Activated naive CD4-positive, alpha-beta T cell treated with Interleukin-2 at 50 U/mL for 16 hours (primary cell): ENCODE measurements around the gene CLBA1.
A peak's percentile ranks its signal among the peaks of the same experiment; 100 is the strongest.

Experiments used
- DNase-seq: peaks from one replicate; pipeline ENCODE4 v3.0.0-alpha.2; 2020

CLBA1 gene

DNA sequence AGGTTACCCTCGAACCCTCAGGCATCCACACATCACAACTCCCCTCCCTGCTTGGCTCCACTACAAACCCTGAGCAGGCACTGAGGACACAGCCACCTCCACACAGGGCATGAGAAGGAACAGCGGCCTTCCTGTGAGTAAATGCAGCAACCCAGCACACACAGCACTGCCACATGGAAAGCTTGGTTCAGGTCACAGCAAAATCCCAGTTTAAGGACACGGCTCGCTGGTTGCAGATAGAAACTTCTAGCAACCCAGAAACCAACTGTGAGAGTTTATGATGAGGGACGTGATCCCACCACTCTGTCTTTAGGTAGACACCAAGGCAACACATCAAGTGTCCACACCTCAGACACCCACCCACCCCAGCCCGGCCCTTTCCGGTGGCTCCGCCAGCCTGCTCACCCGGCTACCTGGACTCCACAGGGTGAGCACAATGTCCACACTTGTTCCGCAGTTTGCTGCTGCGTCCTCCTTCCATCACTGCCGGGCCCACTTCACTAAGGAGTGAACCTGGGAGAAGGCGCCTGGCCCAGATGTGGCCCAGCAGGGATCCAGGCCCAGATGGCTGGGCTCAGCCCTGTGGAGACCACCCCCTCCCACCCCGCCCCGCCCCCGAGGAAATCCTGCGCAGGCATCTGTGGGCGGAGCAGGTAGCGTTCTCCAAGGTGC, 22.1 kb downstream of the CLBA1 start:
- no peak for DNase-seq

DNA sequence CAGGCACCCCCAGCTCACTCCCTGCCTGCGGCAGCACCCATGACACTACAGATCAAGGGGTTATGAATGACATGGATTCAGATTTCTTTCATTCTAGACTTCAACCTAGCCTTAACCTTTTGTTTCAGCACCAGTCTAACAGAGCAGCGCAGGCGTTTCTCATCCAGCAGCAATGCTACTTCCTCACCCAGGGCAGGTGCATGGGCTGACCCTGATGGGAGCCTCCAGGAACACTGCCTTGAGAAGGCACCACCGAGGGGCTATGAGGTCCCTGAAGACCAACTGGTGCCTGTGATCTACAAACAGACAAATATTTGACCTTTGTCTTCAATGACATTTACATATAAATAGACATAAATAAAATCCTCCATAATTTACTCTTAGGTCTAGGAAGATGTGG, 24.5 kb downstream of the CLBA1 start:
- DNase-seq, result no peak

DNA sequence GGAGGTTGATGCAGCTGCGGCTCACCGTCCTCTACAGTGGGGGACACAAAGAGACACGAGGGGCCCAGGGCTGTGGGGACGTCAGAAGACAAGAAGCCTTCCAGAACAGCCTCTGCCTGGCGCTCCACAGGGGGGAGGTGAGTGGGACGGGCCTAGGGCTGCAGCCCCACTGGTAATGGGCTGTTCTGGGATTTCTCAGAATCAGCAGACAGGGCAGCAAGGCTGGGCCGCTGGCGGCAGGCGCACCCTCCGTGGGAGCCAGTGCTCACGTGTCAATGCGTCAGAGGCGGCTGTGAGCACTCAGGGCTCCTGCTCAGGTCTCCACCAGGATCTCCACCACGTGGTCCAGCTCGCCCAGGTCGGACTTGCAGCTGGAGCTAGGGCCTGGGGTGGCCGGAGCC, 25.3 kb downstream of the CLBA1 start:
- DNase-seq, result no peak

DNA sequence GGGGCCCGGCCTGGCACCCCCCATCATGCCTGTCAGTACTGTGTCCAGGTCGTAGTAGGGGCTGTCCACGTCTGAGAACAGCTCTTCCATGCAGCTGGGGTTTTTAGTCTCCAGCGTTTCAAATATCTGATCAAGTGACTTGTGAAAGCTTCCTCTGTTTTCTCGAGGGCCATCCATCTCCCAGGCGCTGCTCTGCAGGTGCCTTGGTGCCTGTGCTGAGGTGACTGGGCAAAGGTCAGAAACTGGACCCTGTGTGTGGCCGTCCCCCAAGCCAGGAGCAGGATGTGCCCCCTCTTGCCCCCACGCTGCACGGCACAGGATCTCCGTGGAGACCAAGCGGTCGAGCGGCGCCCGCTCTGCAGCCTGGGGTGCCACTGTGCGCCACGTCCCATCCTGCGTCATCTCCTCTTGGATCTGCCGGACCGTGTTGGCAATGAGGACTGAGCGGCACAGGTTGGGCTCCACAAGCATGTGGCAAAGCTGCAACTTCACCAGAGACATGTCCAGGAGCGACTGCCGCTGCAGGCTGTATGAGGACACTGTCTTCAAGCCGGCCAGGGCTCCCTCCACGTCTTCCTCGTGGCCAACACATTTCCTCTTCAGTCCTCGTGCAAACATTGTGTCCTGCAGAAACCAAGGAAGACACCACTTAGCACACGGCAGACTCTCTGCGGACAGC, 25.9 kb downstream of the CLBA1 start:
- no peak for DNase-seq

DNA sequence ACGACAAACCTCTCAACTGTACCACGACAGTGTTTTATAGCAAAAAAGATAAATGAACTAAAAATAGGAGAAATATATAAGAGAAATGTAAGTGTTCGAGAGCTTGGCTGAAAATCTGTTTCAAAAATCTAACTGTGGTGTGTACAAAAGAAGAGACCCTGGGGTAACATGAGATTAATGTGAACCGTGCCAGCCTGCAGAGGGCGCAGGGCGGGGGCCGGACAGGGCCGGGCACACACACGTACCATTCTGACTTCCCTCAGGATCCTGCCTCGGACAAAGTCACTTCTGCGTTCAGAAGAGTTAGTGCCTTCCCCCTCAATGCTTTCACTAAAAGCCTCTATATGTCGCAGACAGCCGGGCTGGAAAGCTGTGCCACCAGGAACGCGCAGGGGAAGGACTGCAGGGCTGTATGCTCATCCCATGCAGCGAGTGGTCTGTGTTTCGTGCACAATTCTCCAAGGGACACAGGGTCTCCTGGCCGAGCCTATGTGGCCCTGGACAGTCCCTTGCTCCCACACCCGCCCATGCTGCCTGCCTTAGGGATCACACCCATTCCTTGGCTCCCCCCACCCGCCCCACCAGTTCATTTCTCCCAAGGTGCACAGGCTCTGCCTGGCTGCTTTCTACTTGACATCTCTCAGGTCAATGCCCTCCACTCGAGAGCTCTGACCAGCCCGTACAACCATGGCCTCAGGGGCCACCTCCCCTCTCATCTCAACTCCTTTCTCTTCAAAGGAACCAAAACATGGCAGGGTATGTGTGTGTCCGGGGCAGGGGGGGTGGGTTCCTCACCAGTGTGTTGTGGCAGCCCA, 26.8 kb downstream of the CLBA1 start:
- no peak for DNase-seq

DNA sequence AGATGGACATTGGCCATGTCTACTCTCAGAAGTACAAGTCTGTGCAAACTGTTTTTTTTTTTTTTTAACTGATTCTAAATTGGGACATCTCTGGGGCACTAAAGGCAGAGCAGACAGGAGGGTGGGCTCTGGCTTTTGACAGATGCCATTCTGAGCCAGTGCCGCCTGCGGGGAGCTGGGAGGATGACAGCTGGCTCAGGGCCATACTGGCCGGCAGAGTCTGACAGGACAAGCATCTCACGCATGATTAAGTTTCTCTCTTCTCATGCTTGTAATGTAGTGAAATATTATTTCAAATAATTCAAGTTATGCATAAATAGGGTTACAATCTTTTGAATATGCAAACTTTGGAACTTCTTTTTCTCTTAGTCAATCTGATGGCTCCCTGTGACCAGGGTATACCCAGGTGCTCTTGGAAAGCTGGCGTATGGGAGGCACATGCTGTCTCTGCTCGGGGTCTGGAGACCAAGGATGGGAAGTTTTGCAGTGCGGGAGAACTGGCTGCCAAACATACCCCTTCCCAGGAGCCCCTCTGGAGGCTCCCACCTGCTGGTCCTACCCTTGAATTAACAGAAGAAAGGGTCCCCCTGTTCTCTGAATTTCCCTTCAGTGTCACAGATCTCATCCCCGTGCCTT, 27.7 kb downstream of the CLBA1 start:
- DNase-seq, result no peak

DNA sequence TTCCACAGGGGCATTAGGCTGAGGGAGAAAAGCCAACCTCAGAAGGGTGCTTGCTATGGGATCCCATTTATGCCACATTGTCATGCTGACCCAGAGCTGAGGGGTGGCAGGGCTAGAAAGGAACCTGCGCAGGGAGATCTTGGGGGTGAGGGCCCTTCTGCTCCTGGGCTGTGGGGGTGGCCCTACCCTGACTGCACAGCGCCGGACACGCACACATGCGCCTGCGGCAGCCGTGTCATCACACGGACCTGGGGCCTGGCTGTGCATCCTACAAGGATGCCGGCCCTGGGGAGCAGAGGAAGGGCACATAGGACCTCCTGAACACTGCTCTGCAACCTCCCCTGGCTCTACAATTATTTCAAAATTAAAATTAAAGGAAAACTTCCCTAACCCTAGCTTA, 28.4 kb downstream of the CLBA1 start:
- DNase-seq, result no peak

DNA sequence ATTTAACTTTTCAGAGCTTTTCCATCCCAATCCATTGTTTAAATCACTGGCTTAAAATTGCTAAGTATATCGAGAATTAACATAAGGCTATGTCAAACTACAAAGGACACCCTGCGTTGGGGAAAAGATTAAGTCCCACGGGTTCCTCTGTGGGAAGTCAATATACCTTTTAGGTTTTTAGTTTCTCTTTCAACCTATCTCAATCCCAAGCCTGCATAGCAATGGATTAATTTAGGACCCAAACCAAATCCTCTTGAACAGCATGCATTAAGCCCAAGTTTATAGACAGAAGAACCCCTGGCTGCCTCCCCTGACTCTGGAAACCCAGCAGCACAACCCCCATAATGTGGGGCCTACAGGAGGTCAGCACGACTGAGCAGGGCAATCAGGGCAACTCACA, 29.0 kb downstream of the CLBA1 start:
- no peak for DNase-seq

DNA sequence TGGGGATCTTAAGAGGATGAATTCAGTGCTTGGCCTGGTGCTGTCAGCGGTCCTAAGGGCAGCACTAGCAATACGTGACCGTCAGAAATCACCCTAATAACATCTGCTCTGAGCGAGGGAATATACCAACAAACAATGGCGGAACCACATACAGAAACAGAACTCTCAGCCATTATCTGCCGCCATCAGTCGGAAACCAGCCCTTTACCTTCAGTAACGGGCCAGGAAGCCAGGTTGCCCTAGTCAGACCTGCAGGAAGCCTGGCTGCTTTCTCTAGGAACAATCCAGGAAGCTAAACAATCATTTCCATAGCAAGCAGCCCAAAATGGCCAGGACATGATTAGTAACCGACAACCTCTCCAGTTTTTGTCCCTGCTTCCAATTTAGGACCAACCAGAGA, 29.7 kb downstream of the CLBA1 start:
- DNase-seq, result no peak

DNA sequence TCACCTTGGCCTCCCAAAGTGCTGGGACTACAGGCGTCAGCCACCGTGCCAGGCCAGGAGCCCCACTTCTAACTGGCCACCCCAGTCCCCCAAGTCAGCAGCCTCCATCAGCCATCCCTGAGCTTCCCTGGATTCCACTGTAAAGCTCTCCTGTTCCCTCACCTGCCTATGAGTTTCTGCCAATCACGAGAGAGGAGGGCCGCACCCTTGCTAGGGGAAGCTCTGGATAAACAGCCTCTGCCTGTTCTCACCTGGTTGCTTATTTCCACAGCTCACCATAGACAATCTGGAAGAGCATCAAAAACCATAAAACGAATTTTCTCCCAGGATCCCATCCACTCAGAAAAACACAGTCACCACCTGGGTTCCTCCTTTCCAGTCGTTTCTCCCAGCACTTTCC, 30.3 kb downstream of the CLBA1 start:
- DNase-seq, result no peak

DNA sequence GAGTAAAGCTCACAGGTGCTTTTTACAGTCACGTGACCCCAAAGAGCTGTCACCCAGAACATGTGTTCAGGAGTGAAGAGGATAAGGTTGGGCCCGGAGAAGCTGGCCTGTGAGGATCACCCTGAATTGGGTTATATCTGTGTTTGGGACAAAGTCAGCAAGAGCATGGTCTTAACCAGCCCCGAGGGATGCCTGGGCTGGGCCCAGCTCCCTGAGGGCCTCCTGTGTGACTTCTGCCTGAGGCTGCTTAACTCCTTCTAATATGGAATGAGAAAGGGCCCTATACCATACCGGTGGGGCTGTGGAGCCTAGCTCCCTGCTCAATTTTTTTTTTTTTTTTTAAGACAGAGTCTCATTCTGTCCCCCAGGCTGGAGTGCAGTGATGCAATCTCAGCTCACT, 32.8 kb downstream of the CLBA1 start:
- DNase-seq, result no peak

DNA sequence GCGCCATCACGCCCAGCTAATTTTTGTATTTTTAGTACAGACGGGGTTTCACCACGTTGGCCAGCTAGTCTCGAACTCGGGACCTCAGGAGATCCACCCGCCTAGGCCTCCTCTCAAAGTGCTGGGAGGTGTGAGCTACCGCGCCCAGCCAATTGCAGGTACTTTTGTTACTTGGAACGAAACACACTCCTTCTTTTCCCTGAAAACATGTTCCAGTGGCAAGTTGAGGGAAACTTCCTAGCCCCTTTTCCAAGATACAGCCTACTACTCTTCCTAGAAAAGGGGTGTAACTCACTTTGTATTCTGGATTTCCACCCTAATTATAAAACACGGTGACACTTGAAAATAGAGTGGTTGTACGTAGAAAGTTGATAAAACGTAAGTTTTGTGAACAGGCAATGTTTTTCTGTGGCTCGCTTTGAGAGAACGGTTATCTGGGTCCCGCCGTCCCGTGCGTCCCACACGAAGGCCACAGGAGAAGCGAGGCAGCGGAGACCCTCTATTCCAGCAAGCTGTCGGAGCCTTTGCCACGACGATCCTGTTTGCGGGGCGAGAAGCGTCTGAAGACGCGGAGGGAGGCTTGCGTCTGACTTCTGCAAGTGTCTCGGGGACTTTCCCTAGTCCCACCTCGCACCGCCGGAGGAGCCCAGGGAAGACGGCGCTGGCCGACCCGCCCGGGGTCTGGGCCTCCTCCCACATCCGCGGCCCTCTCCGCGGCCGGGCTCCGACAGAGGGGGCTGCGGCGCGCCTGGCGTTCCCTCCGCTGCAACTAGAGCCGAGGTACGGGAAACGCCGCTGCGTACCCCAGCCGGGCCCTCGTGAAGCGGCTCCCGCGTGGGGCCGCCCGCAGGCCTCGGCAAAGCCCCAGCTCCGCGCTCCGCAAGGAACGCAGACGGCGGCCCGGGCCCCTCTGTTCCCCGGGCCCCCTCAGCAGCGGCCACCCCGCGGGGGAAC, 34.5 kb downstream of the CLBA1 start:
- peak; percentile 69 for DNase-seq

DNA sequence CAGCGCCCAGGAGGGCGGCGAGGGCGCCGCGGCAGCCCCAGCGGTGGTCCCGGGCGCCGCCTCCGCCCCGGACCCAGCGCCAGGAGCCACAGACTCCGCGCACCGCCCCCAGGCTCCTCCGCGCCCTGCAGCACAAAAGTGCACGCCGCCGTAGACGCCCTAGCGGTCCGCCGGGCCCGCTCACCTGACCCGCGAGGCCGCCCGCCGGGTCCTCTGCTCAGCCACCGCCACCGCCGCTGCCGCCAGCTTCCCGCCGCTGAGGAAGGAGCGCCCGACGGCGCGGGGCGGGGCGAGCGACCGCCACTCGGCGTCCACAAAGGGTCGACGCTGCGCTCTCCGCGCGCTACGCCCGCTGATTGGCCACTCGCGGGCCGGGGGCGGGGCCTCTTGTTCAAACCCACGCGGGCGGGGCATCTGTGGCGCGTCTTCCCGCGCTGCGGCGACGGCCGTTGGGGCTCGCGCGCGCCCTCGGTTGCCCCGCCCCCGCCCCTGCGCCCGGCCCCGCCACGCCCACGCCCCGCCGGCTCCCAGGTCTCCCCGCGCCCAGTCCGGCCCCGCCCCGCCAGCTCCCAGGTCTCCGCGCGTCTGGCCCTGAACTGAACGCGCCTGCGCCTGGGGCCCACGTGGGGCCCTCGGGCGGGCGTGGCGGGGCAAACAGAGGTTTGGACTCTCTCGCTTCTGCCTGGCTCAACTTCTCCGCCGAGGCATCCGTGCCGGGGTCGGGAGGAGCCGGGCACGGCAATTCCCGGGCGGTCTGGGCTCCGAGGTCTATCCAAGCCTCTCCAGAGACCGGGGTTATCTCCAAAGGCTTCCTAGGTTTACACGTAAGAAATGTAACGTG, 35.4 kb downstream of the CLBA1 start, which contains the start of gene CDCA4:
CDCA4 (minus strand) TSS at position 269 of the 841 bp plus-strand sequence. CDS start 9,154 bp downstream, outside the sequence.
- peak; percentile 97 for DNase-seq

DNA sequence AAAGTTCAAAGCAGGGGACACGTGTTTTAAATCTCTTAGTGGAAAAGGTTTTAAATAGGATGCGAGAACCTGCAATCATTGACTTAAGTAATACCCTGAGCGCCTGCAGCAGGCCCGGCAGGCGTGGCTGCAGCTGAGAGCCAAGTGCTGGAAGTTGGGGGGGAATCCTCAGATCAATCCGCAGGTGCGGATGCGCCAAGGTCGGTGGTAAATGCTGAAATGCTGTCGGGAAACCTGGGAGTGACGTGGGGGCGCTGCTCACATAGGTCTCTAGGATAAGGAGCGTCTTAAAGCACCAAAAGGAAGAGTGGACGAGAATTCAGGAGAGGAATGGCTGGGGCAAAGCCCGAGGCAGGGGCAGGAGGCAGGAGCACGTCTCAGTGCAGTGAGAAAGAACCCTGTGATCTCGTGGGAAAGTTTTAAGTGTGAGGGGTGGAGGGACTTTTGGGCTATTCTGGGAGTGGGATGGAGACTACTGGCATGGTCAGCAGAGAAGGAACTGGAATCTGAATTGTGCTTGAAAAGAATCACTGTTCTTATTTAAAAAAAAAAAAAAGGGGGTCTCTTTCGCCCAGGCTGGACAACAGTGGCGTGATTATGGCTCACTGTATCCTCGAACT, 36.2 kb downstream of the CLBA1 start:
- peak; percentile 50 for DNase-seq

DNA sequence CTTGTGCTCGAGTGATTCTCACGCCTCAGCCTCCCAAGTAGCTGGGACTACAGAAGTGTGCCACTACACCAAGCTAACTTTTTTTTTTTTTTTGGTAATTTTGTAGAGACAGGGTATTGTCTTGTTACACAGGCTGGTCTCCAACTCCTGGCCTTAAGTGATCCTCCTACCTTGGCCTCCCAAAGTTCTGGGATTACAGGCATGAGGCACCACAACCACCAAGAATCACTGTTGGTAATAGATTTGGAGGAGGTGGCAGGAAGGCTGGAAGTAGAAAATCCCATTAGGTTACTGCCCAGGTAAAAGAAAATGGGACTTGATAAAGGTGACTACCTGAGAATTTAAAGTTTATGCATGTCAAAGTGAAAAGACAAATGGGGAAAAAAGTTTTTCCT, 36.7 kb downstream of the CLBA1 start:
- DNase-seq, result no peak

DNA sequence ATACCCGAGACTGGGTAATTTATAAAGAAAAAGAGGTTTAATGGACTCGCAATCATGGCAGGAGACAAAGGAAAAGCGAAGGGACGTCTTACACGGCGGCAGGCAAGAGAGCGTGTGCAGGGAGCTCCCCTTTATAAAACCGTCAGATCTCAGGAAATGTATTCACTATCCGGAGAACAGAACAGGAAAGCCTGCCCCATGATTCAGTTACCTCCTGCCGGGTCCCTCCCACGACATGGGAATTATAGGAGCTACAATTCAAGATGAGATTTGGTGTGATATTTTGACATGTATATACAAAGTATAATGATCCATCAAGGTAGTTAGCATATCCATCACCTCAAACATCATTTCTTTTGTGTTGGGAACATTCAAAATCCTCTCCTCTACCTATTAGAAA, 37.6 kb downstream of the CLBA1 start:
- no peak for DNase-seq

DNA sequence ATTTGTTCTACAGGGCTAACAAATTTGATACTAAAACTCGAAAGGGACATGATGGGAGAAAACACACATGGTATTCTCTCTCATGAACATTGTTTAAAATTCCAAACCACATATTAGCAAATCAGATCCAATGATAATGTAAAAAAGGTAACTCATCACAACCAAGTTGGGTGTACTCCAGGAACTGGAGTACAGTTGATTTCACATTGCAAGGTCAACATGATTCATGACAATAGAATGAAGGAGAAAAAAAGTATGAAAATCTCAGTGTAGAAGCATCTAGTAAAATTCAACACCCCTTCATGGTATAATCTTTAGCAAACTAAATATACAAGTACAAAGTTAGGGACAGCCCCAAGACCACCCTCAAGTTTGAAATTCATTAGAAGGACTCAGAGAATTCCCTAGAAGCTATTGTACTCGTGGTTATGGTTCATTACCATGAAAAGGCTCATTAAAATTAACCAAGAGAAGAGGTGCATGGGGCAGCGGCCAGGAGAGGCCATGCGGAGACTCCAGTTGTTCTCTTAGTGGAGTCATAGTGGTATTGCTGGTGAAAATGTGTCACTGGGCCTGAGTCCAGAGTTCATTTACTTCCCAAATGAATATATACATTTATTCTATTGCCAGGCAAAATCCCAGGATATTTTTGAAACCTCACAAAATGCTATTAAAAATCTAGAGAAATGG, 38.3 kb downstream of the CLBA1 start:
- no peak for DNase-seq

DNA sequence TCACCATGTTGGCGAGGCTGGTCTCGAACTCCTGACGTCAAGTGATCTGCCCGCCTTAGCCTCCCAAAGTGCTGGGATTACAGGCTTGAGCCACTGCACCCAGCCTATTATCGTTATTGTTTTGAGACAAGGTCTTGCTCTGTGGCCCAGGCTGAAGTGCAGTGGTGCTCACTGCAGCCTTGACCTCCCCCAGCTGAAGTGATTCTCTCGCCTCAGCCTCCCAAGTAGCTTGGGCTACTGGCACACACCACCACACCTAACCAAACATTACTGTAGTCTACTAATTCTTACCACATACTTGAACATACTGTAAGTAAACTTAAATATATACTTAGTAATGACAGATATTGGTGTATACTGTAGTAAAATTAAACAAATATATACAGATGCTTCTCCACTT, 39.8 kb downstream of the CLBA1 start:
- DNase-seq, result no peak

DNA sequence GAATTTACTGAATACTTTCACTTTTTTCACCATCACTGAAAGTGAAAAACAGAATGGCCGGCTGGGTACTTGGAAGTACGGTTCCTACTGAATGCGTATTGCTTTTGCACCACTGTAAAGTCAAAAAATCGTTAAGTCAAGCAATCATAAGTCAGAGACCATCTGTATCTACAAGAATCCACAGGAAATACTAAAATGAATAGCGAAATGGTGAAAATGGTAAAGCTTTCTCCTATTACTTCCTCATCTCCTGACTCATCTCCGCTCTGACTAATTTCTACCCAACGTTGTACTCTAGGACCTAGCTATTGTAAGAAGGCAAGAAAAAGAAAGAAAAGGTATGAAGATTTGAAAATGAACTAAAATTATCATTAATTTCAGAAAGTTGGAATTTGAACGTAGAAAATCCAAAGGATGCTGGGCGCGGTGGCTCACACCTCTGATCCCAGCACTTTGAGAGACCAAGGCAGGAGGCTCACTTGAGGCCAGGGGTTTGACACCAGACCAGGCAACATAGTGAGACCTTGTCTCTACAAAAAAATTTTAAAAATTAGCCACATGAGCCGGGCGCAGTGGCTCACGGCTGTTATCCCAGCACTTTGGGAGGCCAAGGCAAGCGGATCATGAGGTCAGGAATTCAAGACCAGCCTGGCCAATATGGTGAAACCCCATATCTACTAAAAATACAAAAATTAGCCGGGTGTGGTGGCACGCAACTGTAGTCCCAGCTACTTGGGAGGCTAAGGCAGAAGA, 40.6 kb downstream of the CLBA1 start:
- no peak for DNase-seq
